IPS-NIHi11 (cell line): ENCODE data around the gene OR6C65.
"Not testable (repeated sequence)": the region's sequence is repeated elsewhere in the genome, so short reads cannot be mapped to it uniquely, and the experiment has no call there.

Source experiments
- DNase-seq: peaks from one replicate; pipeline ENCODE4 v3.0.0; 2012; ENCODE audit warnings: mixed read lengths, low spot score

The OR6C65 gene

DNA sequence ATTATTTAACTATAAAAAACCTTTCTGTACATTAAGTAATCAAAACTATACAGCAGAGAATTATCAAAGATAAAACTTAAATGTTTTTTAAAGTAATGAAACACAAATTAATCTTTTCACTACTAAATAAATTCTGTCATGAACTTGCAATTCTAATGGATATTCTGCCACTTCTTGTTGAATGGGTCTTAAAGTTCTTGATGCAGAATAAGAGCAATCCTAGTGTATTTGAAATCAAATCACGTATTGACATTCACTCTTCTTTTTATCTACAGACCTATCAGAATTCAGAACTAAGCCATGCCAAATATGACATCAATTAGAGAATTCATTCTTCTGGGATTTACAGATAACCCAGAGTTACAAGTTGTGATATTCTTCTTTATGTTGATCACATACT lies at the start of gene OR6C65:
Gene OR6C65 (plus strand): TSS at position 301 of the 400 bp plus-strand sequence. CDS start 0 bp downstream, at position 301.
- DNase-seq = no peak

DNA sequence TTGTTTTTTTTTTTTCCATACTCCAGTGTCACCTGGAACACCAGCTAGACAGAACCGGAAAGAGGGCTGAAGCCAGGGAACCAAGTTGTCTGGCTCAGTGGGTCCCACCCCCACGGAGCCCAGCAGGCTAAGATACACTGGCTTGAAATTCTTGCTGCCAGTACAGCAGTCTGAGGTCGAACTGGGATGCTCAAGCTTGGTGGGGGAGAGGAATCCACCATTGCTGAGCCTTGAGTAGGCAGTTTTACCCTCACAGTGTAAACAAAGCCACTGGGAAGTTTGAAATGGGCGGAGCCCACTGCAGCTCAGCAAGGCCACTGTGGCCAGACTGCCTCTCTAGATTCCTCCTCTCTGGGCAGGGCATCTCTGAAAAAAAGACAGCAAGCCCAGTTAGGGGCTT lies 45.0 kb upstream of the OR6C65 start:
- DNase-seq = not testable (repeated sequence)

DNA sequence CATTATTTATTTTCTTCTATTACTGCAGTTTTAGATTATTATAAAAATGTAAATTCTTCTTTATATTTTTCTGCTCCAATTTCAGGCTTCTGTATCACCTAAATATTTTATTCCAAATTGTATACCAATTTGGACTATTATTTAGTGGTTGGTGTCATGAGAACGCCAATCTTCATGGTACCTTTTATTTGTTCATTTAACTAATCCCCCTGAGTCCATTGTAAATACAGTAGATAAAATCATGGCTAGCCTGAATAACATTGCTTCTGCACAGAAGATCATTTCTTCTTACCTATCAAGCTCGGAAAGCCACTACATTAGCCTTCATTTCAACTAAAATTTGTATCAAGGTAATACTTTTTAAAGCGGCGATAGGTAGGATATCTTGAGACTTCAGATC lies 37.7 kb upstream of the OR6C65 start, which contains the start of gene OR6C75:
Gene OR6C75 (plus strand): TSS at position 301 of the 400 bp plus-strand sequence. CDS start 2,136 bp downstream, outside the sequence.
- no peak for DNase-seq

DNA sequence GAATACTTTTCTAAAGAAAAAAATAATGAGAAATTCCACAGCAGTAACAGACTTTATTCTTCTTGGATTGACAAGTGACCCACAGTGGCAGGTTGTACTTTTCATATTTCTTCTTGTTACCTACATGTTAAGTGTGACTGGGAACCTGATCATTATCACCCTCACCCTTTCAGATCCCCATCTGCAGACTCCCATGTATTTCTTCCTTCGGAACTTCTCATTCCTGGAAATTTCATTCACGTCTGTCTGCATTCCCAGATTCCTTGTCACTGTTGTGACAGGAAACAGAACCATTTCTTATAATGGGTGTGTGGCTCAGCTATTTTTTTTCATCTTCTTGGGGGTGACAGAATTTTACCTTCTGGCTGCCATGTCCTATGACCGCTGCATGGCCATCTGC lies 35.2 kb upstream of the OR6C65 start:
- no peak for DNase-seq

DNA sequence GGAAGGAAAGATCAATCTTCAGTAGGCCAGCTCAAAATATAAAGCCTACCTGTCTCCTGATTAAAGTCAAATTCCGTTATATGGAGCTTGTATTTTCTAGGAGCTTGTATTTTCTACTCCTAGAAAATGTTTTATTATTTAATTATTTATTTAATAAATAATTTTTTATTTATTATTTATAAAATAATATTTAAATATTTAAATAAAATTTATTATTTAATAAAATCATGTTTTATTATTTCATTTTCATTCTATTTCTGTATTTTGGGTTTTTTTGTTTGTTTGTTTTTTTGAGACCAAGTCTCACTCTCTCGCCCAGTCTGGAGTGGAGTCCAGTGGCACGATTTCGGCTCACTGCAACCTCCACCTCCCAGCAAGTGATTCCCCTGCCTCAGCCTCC lies 27.8 kb upstream of the OR6C65 start:
- no peak for DNase-seq

DNA sequence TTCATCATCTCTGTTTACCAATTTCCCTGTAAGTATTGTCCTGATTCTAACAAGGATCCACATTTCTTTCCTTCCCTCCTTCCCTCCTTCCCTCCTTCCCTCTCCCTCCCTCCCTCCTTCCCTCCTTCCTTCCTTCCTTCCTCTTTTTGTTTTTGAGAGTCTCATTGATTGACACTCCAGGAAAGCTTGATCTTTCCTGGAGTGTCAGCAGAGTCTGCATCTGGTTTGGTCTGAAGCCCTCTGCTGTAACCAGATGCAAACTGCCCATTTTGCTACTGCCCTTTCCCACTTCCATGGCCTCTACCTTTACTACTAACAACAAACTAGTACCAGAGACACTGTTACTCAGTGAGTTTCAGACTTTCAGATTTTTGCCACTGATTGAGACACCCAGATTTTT lies 14.4 kb upstream of the OR6C65 start:
- DNase-seq = peak; percentile 31

DNA sequence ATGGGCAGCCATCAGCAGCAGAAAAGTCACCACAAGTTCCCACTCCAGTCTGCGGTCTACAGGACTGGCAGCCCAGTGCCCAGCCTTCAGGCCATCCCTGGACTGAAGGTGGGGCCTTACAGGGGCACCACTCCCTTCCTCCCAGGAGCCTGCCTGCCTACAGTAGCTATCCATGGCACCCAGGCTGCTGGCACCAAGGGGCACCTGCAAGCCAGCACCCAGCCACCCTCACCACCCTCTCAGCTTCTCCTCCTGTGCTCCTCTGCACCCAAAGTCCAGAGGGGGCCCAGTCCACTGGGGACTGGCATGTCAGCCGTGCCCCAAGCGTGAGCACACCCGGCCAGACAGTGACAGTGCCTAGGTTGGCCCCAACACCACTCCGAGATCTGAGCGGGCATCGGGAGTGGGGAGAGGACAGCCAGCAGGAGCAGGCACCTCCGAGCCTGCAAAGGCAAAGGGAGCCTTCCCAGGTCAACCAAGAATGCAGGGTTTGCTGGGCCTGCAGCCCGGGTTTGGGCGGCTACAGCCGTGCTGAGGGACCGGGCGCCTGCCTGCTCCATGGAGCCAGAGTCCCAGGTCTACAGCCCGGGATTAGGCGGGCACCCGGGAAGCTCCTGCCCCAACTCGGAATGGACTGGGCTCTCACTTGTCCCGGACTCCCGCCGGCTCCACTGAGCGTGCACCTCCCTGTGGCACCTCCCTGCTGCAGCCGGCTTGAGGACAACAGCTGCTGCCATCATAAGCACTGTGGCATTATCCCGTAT lies 8.1 kb upstream of the OR6C65 start:
- DNase-seq = no peak

DNA sequence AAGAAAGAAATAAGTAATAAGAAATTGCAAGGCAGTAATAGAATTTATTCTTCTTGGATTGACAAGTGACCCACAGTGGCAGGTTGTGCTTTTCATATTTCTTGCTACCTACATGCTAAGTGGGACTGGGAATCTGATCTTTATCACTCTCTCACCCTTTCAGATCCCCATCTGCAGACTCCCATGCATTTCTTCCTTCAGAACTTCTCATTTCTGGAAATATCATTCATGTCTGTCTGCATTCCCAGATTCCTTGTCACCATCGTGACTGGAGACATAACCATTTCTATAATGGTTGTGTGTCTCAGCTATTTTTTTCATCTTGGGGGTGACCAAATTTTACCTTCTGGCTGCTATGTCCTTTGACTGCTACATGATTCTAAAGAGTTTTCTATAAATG lies 4.0 kb upstream of the OR6C65 start:
- no peak for DNase-seq

DNA sequence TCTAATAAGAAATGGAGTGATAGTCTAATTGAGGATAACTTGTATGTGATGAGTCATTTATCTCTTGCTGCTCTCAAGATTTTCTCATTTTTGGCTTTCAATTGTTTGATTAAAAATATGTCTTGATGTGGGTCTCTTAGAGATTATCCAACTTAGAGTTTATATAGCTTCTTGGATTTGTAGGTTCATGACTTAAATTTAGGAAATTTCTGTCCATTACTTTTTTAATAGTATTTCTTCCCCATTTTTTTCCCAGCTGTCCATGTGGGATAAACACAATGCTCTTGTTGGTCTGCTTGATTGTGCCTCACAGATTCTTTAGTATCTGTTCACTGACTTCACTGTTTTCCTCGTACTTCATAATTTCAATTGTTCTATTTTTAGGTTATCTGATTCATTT lies 7.5 kb downstream of the OR6C65 start:
- no peak for DNase-seq

DNA sequence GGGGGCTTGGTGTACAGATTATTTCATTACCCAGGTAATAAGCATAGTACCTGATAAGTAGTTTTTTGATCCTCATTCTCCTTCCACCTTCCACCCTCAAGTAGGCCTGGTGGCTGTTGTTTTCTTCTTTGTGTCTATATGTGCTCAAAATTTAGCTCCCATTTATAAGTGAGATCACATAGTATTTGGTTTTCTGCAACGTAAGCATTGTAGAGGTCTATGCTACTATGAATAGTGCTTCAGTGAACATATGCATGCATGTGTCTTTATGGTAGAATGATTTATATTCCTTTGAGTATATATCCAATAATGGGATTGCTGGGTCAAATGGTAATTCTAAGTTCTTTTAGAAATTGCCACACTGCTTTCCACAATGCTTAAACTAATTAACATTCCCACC lies 8.8 kb downstream of the OR6C65 start:
- DNase-seq = not testable (repeated sequence)

DNA sequence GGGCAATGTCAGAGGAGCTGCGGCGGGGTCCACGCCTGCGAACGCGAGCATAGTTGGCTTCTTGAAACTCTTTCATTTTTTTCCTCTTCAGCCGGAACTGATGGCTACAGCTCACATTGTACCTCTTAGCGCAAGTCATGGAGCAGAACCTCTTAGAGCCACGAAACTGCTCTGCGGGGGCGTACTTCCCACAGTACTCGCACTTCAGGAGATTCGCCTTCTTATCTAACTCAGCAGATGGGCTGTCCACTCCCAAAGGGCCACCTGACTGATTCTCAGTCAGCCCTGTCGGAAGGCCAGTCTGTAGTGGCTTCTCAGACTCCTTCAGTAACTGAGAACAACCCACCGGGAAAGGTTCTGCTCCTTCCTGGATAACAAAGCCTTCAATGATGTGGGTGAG lies 11.8 kb downstream of the OR6C65 start:
- DNase-seq = not testable (repeated sequence)

DNA sequence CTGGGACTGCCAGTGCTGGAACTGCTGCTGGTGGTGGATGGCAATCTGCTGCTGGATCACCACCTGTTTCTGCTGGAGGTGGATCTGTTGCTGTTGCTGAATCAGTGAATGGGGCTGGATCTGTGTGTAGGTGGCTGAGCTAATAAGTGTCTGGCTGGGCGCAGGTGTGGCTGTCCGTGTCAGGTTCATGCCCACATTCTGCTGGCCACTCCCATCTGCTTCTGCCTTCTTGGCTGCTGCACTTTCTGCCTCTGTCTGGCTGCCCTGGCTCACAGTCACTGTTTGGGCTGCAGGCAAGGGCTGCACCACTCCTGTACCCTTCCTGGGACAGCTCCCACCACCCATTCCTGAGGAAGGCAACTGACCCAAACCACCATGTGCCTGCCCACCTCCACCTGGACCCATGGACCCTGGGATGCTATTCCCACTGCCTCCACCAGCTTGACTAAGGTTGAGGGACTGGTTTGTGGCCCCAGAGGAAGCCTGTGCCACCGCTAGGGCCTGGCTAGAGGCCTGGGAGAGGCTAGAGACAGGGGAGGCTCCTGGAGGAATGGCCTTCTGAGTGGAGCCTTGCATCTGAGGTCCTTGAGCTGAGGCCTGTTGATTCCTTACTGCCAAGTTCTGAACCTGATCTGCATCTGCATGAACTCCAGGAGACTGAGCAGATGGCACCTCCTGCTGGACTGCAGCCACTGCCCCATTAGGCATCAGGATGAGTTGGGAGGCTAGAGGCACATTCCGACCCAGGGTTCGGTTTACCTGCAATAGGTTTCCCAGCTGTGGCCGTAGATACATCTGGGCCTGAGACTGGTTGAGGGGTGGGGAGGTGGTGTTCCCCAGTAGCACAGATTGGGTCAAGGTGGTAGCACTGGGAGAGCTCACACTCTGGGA lies 13.4 kb downstream of the OR6C65 start:
- not testable (repeated sequence) for DNase-seq

DNA sequence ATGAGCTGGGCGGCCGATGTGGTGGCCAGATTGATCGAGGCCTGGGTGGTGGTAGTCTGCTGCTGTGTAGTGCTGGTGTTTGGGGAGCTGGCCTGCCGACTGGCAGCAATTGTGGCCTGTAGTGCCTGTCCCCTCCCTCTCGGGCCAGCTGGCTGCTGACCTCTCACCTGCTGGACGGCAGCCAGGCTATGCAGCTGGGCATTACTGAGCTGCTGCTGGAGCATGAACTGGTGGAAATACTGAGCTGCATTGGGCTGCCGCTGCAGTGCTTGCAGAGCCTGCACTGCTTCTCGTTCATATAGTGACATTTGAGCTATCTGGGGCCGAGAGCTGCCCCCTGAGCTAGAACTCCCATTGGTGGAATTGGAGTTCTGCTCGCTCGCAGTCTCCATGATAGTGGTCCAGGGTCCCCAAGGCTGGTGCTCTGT lies 14.1 kb downstream of the OR6C65 start:
- not testable (repeated sequence) for DNase-seq

DNA sequence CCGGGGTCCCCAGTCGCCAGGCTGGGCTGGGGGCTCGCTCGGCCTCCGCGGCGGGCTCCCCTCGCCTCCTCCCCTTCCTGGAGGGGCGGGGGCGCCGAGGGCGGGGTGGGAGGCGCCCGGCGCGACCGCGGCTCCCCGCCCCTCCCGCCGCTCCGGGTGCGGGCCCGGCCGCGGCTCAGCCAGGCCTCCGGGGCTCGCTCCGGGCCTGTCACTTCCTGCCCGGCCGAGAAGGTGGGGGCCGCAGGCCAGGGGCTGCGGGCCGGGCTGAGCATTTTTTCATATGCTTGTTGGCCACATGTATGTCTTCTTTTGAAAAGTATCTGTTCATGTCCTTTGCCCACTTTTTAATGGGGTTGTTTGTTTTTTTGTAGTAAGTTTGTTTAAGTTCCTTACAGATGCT lies 14.6 kb downstream of the OR6C65 start:
- not testable (repeated sequence) for DNase-seq

DNA sequence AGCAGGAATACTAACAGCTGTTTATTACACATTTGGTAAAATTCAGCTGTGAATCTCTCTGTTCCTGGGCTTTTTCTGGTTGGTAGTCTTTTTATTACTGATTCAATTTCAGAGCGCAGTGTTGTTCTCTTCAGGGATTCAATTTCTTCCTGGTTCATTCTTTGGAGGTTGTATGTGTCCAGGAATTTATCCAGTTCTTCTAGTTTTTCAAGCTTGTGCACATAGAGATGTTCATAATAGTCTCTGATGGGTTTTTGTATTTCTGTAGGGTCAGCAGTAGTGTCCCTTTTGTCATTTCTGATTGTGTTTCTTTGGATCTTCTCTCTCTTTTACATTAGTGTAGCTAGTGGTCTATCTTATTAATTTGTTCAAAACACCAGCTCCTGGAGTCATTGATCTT lies 16.6 kb downstream of the OR6C65 start:
- DNase-seq = no peak

DNA sequence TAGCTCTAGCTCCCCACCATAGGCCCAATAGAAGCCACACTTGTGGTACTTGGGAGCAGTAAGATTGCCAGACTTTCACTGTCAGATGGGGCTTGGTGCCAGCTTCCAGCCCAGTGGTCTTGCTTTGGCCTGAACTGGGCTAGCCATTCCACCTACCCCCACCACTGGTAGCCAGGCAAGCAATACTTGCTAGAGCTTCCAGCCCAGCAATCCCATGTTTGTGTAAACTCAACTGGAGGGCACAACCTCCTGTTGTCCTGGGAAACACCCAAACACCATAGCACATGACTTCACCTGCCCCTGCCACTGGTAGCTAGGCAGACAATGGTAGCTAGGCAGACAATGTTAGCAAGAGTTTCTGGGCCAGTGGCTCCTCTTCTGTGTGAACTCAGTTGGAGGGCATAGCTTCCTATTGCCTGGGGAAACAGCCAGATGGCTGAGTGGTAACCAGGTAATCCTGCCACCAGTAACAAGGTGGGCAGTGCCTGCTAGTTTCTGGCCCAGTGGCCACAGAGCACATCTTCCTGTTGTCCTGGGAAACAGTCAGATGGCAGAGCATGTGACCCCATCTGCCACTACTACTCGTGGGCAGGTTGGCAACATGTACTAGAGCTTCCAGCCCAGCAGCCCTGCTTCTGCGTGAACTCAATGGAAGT lies 20.1 kb downstream of the OR6C65 start:
- DNase-seq = no peak

DNA sequence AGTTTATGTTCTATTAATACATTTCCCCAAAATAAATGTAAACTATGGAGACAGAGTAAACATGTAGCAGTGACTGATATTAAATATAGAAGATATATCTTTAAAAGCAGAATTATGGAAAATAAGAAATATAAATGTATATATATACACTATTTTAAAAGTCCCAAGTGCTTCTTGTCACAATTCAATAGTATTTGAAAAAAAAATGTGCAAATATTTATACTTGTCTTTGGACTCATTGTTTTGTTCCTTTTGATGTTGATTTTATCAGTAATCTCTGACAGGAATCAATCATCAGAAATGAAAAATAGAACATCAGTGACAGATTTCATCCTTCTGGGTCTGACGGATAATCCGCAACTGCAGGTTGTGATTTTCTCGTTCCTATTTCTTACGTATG lies 25.6 kb downstream of the OR6C65 start, which contains the start of gene OR6C76:
Gene OR6C76 (plus strand): TSS at position 301 of the 400 bp plus-strand sequence. CDS start 0 bp downstream, at position 301.
- DNase-seq = no peak

DNA sequence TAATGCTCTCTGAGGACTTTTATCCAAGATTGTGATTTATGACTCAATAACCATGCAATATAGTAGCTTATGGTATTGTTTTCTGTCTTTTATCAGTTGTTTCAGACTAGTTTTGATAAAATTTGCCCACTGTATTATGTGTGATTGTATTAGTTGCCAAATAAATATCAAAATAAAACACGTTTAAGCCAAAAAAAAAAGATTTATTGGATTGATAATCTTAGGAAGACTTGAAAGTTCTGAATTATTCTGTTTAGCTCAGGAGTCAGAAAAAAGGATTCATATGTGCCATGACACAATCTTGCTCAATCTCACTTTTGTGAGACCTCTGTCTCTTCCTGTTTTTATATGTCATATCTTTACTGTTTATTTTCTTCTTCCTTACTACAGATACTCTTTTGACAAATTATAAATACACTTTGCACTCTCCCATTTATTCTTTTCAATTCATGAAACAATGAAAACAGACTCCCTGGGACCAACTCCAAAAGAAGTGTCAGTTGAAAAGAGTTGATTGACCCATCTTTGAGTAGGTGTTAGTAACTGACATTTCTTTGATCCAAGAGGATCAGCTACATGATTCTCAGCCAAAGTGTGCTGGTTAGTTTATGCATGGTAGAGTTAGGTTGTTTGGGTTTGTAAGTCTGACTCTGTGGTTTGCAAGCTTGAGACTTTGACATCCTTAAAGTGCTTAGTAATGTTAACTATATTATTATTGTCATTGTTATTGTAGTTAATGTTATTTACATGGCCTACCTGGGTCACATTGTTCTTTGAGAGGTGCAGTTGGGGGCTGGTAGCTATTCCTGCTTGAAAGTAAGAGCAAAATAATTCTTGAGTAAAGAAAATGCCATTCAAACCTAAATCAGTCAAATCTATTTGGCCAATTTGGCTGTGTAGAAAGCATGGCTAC lies 28.3 kb downstream of the OR6C65 start:
- no peak for DNase-seq

DNA sequence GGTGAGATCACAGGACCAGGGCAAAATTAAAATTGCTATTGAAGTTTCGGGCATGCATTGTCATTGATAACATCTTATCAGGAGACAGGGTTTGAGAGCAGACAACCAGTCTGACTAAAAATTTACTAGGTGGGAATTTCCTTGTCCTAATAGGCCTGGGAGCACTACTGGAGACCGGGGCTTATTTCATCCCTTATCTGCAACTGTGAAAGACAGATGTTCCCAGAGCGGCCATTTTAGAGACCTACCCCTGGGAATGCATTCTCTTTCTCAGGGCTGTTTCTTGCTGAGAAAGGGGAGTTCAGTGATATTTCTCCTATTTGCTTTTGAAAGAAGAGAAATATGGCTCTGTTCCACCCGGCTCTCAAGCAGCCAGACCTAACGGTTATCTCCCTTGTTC lies 40.9 kb downstream of the OR6C65 start:
- DNase-seq = not testable (repeated sequence)

DNA sequence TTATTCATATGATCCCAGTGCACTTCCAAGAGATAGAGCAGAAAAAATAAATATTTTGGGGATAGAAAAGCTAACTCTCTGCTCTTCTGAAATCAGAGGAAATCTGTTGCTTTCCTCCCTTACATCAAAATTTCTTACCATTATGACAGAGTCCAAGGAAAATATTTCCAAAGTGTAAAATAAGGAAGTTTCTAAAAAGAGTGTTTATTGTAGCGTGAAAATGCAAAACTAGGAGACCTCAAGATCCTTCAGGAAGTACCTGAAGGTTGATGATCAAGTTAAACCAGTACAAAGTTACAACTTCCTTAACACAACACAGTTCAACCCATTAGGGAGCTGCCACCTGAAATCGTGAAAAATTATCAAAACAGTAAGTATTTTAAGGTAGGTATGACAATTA lies 43.4 kb downstream of the OR6C65 start, which contains the start of gene OR6C2:
Gene OR6C2 (plus strand): TSS at position 301 of the 400 bp plus-strand sequence. CDS start 8,138 bp downstream, outside the sequence.
- DNase-seq = no peak

DNA sequence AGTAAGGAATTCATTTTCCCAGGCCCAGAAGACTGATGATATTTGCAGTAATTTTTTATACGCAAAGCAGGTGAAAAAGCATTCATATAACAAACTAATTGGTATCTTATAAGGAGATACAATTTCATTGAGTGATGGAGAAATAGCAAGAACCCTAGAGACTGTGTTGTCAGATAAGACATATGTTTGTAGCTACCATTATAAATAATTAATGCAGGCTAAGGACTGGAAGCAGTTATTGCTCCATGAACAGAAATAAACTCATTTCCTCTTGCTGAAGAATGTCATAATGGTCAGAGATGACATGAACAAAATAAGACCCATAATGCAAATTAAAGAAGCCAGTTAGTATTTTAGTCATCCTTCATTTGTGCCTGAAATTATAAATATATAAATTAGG lies 45.0 kb downstream of the OR6C65 start:
- no peak for DNase-seq
